Right ventricle myocardium superior (tissue), 1 donor: Measurements from ENCODE around the gene SDHA. TPM values are rescaled to one million over a fixed set of nuclear protein-coding genes. Genes with fewer than 3 reads are reported as not detected.

Experiments used
- ATAC-seq: fragments of 200-7000 bp; cut with Tn5 transposase; one replicate; pipeline ENCODE4 v1.9.1; 2020; ENCODE audit warnings: mild to moderate bottlenecking; ENCODE audit not compliant: poor library complexity
- DNase-seq: peaks from one replicate; pipeline ENCODE4 v3.0.0-alpha.2; 2020
- intact Hi-C: fragments of 100-400 bp; cut with DNase I; formaldehyde crosslinking; loops from one replicate; pipeline ENCODE4 v1.11.2; 2022
- total RNA-seq: library from RNA; stranded (reverse); fragmentation: NEBNext Ultra II Directional; extraction: Animal tissue kit (Norgen Biotek cat#: 25700); gene quantifications from one replicate; pipeline ENCODE4 v1.2.1, GENCODE V29; 2021
- donor health status: DM: no; HTN: yes; CAD: no; lungs with severe emphysema.

The SDHA gene
- total RNA-seq, 1 donor from 2014 or later: 837 TPM

- ATAC-seq: no peak
- peak; percentile 31 for DNase-seq
- intact Hi-C loops: no loop called here
Observed at GRCh38 chr5:182126-182525, 36.0 kb upstream of the SDHA start.

GRCh38 chr5:184471-184870, 33.6 kb upstream of the SDHA start:
- ATAC-seq (no peak), DNase-seq (no peak)
- intact Hi-C loops: no loop called here

GRCh38 chr5:185095-186070, 32.7 kb upstream of the SDHA start:
- no peak for ATAC-seq
- intact Hi-C loops: no loop called here
- peak; percentile 34 for DNase-seq

GRCh38 chr5:186091-187041, 31.8 kb upstream of the SDHA start:
- DNase-seq: peak; percentile 36
- ATAC-seq: no peak
- intact Hi-C loops: no loop called here

GRCh38 chr5:187042-187431, 31.1 kb upstream of the SDHA start:
- intact Hi-C loops: no loop called here
- no peak for ATAC-seq
- peak; percentile 24 for DNase-seq

- no peak for ATAC-seq
- peak; percentile 46 for DNase-seq
- intact Hi-C loops: no loop called here
Observed at GRCh38 chr5:187617-188451, 30.3 kb upstream of the SDHA start.

GRCh38 chr5:188488-189481, 29.3 kb upstream of the SDHA start:
- ATAC-seq (peak; percentile 62), DNase-seq (peak; percentile 92)
- intact Hi-C loops: no loop called here

- intact Hi-C loops: no loop called here
- DNase-seq: no peak
- ATAC-seq: no peak
Observed at GRCh38 chr5:189486-189885, 28.6 kb upstream of the SDHA start.

- intact Hi-C loops: no loop called here
- ATAC-seq: no peak
- DNase-seq: no peak
Observed at GRCh38 chr5:189976-190365, 28.1 kb upstream of the SDHA start.

GRCh38 chr5:190366-191035, 27.6 kb upstream of the SDHA start:
- DNase-seq (no peak), ATAC-seq (peak; percentile 0)
- intact Hi-C loops: no loop called here

GRCh38 chr5:191036-191948, 26.8 kb upstream of the SDHA start, which contains the start of gene LRRC14B:
Gene LRRC14B, plus strand, starts transcription at chr5:191495. Its CDS starts 44 bp downstream, at chr5:191539.
- ATAC-seq: peak; percentile 74
- DNase-seq: peak; percentile 86
- intact Hi-C loops: no loop called here

- intact Hi-C loops: no loop called here
- DNase-seq (no peak), ATAC-seq (no peak)
Observed at GRCh38 chr5:191949-192690, 26.0 kb upstream of the SDHA start.

GRCh38 chr5:192691-192969, 25.5 kb upstream of the SDHA start:
- no peak for DNase-seq
- ATAC-seq: no peak
- intact Hi-C loops: no loop called here

GRCh38 chr5:192970-193831, 24.9 kb upstream of the SDHA start:
- DNase-seq: no peak
- intact Hi-C loops: no loop called here

GRCh38 chr5:194102-194501, 24.0 kb upstream of the SDHA start:
- ATAC-seq (peak; percentile 26), DNase-seq (peak; percentile 80)
- intact Hi-C loops: no loop called here

More at GRCh38 chr5:192970-193831, 24.9 kb upstream of the SDHA start:
- no peak for ATAC-seq
